ENCODE measurements around the gene BNC2.

Gene BNC2

GRCh38 chr9:16386827-16387077, 483.7 kb downstream of the BNC2 start:
- Histone ChIP-seq H3K27ac (ENCODE audit: low read depth in 2 of 2, low read length in 2 of 2) (no peak overlapping the region), H3K27me3 (ENCODE audit: control insufficient read depth in 2 of 2, insufficient read depth in 2 of 2, low read length in 2 of 2) (no peaks in the 10 kb centered on the region), H3K9ac (ENCODE audit: low read depth in 1 of 2, low read length in 2 of 2) (no peak overlapping the region), H3K4me3 (ENCODE audit: low read length in 2 of 2) (no peak overlapping the region), H3K9me3 (ENCODE audit: control insufficient read depth in 2 of 2, low read length in 2 of 2) (peaks cover 0 to 2% of the 10 kb centered on the region in 2 donors), H3K36me3 (ENCODE audit: control insufficient read depth in 2 of 2, insufficient read depth in 2 of 2, low read length in 2 of 2) (no peaks in the 10 kb centered on the region), H3K4me1 (ENCODE audit: control insufficient read depth in 2 of 2, insufficient read depth in 2 of 2, low read length in 2 of 2) (no peaks in the 10 kb centered on the region)

- H3K4me3 ChIP-seq (ENCODE audit: low read length in 2 of 2) = no peak overlapping the region
- no peak overlapping the region for H3K9ac ChIP-seq (ENCODE audit: low read depth in 1 of 2, low read length in 2 of 2)
- no peaks in the 10 kb centered on the region for H3K4me1 ChIP-seq (ENCODE audit: control insufficient read depth in 2 of 2, insufficient read depth in 2 of 2, low read length in 2 of 2)
- H3K9me3 ChIP-seq (ENCODE audit: control insufficient read depth in 2 of 2, low read length in 2 of 2) = peaks cover 0 to 2% of the 10 kb centered on the region in 2 donors
- no peaks in the 10 kb centered on the region for H3K27me3 ChIP-seq (ENCODE audit: control insufficient read depth in 2 of 2, insufficient read depth in 2 of 2, low read length in 2 of 2)
- no peaks in the 10 kb centered on the region for H3K36me3 ChIP-seq (ENCODE audit: control insufficient read depth in 2 of 2, insufficient read depth in 2 of 2, low read length in 2 of 2)
- H3K27ac ChIP-seq (ENCODE audit: low read depth in 2 of 2, low read length in 2 of 2) = no peak overlapping the region
Observed at GRCh38 chr9:16386007-16386826, 484.3 kb downstream of the BNC2 start.

GRCh38 chr9:16385590-16385989, 484.9 kb downstream of the BNC2 start:
- H3K36me3 ChIP-seq (ENCODE audit: control insufficient read depth in 2 of 2, insufficient read depth in 2 of 2, low read length in 2 of 2) = no peaks in the 10 kb centered on the region

GRCh38 chr9:16384993-16385392, 485.5 kb downstream of the BNC2 start:
- no peak overlapping the region for H3K27ac ChIP-seq (ENCODE audit: low read depth in 2 of 2, low read length in 2 of 2)

More at GRCh38 chr9:16385590-16385989, 484.9 kb downstream of the BNC2 start:
- Histone ChIP-seq H3K9me3 (ENCODE audit: control insufficient read depth in 2 of 2, low read length in 2 of 2) (peaks cover 0 to 2% of the 10 kb centered on the region in 2 donors), H3K27ac (ENCODE audit: low read depth in 2 of 2, low read length in 2 of 2) (no peak overlapping the region), H3K4me1 (ENCODE audit: control insufficient read depth in 2 of 2, insufficient read depth in 2 of 2, low read length in 2 of 2) (no peaks in the 10 kb centered on the region), H3K9ac (ENCODE audit: low read depth in 1 of 2, low read length in 2 of 2) (no peak overlapping the region), H3K27me3 (ENCODE audit: control insufficient read depth in 2 of 2, insufficient read depth in 2 of 2, low read length in 2 of 2) (no peaks in the 10 kb centered on the region), H3K4me3 (ENCODE audit: low read length in 2 of 2) (no peak overlapping the region)

GRCh38 chr9:16377311-16377710, 493.2 kb downstream of the BNC2 start:
- Histone ChIP-seq H3K9ac (ENCODE audit: low read depth in 1 of 2, low read length in 2 of 2) (no peak overlapping the region), H3K4me1 (ENCODE audit: control insufficient read depth in 2 of 2, insufficient read depth in 2 of 2, low read length in 2 of 2) (no peaks in the 10 kb centered on the region), H3K27me3 (ENCODE audit: control insufficient read depth in 2 of 2, insufficient read depth in 2 of 2, low read length in 2 of 2) (no peaks in the 10 kb centered on the region), H3K36me3 (ENCODE audit: control insufficient read depth in 2 of 2, insufficient read depth in 2 of 2, low read length in 2 of 2) (no peaks in the 10 kb centered on the region), H3K9me3 (ENCODE audit: control insufficient read depth in 2 of 2, low read length in 2 of 2) (no peaks in the 10 kb centered on the region), H3K4me3 (ENCODE audit: low read length in 2 of 2) (no peak overlapping the region), H3K27ac (ENCODE audit: low read depth in 2 of 2, low read length in 2 of 2) (no peak overlapping the region)

More at GRCh38 chr9:16384993-16385392, 485.5 kb downstream of the BNC2 start:
- Histone ChIP-seq H3K9me3 (ENCODE audit: control insufficient read depth in 2 of 2, low read length in 2 of 2) (peaks cover 0 to 2% of the 10 kb centered on the region in 2 donors), H3K4me3 (ENCODE audit: low read length in 2 of 2) (no peak overlapping the region), H3K36me3 (ENCODE audit: control insufficient read depth in 2 of 2, insufficient read depth in 2 of 2, low read length in 2 of 2) (no peaks in the 10 kb centered on the region), H3K9ac (ENCODE audit: low read depth in 1 of 2, low read length in 2 of 2) (no peak overlapping the region), H3K4me1 (ENCODE audit: control insufficient read depth in 2 of 2, insufficient read depth in 2 of 2, low read length in 2 of 2) (no peaks in the 10 kb centered on the region), H3K27me3 (ENCODE audit: control insufficient read depth in 2 of 2, insufficient read depth in 2 of 2, low read length in 2 of 2) (no peaks in the 10 kb centered on the region)

GRCh38 chr9:16371306-16371705, 499.2 kb downstream of the BNC2 start:
- no peaks in the 10 kb centered on the region for H3K27me3 ChIP-seq (ENCODE audit: control insufficient read depth in 2 of 2, insufficient read depth in 2 of 2, low read length in 2 of 2)
- no peak overlapping the region for H3K4me3 ChIP-seq (ENCODE audit: low read length in 2 of 2)

DNA sequence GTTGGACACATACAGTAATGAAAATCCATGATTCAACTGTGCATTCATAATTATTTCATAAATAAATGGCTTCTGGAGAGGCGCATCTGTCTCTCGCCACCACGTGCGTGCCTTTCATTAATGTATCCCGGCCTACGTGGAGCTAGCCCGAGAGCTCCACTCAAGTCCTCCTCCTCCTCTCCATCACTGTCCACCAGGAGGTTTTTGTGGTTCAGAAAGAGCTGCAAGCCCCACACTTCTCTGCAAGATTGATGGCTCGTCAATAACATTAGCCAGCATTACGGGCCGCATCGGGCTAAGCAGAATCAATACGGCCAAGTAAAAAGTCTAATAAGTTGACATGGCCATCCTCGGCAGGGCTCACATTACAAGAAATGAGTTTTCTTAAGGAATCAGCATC, 499.8 kb downstream of the BNC2 start:
- Histone ChIP-seq H3K9me3 (ENCODE audit: control insufficient read depth in 2 of 2, low read length in 2 of 2) (no peaks in the 10 kb centered on the region), H3K4me3 (ENCODE audit: low read length in 2 of 2) (no peak overlapping the region), H3K4me1 (ENCODE audit: control insufficient read depth in 2 of 2, insufficient read depth in 2 of 2, low read length in 2 of 2) (no peaks in the 10 kb centered on the region), H3K36me3 (ENCODE audit: control insufficient read depth in 2 of 2, insufficient read depth in 2 of 2, low read length in 2 of 2) (no peaks in the 10 kb centered on the region), H3K9ac (ENCODE audit: low read depth in 1 of 2, low read length in 2 of 2) (no peak overlapping the region), H3K27me3 (ENCODE audit: control insufficient read depth in 2 of 2, insufficient read depth in 2 of 2, low read length in 2 of 2) (no peaks in the 10 kb centered on the region), H3K27ac (ENCODE audit: low read depth in 2 of 2, low read length in 2 of 2) (no peak overlapping the region)

More at GRCh38 chr9:16371306-16371705, 499.2 kb downstream of the BNC2 start:
- H3K9me3 ChIP-seq (ENCODE audit: control insufficient read depth in 2 of 2, low read length in 2 of 2) = no peaks in the 10 kb centered on the region
- H3K4me1 ChIP-seq (ENCODE audit: control insufficient read depth in 2 of 2, insufficient read depth in 2 of 2, low read length in 2 of 2) = no peaks in the 10 kb centered on the region
- H3K9ac ChIP-seq (ENCODE audit: low read depth in 1 of 2, low read length in 2 of 2) = no peak overlapping the region
- H3K27ac ChIP-seq (ENCODE audit: low read depth in 2 of 2, low read length in 2 of 2) = no peak overlapping the region
- H3K36me3 ChIP-seq (ENCODE audit: control insufficient read depth in 2 of 2, insufficient read depth in 2 of 2, low read length in 2 of 2) = no peaks in the 10 kb centered on the region

DNA sequence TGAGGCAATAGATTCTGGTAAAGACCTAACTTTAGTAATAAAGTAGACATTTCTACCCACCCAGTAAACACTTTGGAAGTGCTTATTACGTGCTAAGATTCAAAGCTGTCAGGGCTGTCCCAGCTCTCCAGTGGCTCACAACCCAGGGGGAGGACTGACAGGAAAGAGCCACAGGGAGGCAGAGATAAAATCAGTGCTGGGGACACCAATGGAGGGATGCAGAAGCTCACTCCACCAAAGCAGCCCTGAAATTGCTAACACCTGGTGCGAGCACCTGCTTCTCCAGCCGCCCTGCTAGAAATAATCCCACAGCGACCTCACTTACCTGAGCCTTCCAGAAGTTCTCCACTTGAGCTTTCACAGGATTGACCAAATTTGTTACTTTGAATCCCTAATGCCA, 501.0 kb downstream of the BNC2 start:
- H3K4me3 ChIP-seq (ENCODE audit: low read length in 2 of 2) = no peak overlapping the region
- no peak overlapping the region for H3K9ac ChIP-seq (ENCODE audit: low read depth in 1 of 2, low read length in 2 of 2)
- no peaks in the 10 kb centered on the region for H3K4me1 ChIP-seq (ENCODE audit: control insufficient read depth in 2 of 2, insufficient read depth in 2 of 2, low read length in 2 of 2)
- H3K9me3 ChIP-seq (ENCODE audit: control insufficient read depth in 2 of 2, low read length in 2 of 2) = no peaks in the 10 kb centered on the region
- H3K36me3 ChIP-seq (ENCODE audit: control insufficient read depth in 2 of 2, insufficient read depth in 2 of 2, low read length in 2 of 2) = no peaks in the 10 kb centered on the region
- H3K27ac ChIP-seq (ENCODE audit: low read depth in 2 of 2, low read length in 2 of 2) = no peak overlapping the region
- H3K27me3 ChIP-seq (ENCODE audit: control insufficient read depth in 2 of 2, insufficient read depth in 2 of 2, low read length in 2 of 2) = no peaks in the 10 kb centered on the region

- H3K36me3 ChIP-seq (ENCODE audit: control insufficient read depth in 2 of 2, insufficient read depth in 2 of 2, low read length in 2 of 2) = no peaks in the 10 kb centered on the region
- no peak overlapping the region for H3K27ac ChIP-seq (ENCODE audit: low read depth in 2 of 2, low read length in 2 of 2)
- no peaks in the 10 kb centered on the region for H3K9me3 ChIP-seq (ENCODE audit: control insufficient read depth in 2 of 2, low read length in 2 of 2)
- H3K27me3 ChIP-seq (ENCODE audit: control insufficient read depth in 2 of 2, insufficient read depth in 2 of 2, low read length in 2 of 2) = no peaks in the 10 kb centered on the region
- no peak overlapping the region for H3K4me3 ChIP-seq (ENCODE audit: low read length in 2 of 2)
- no peak overlapping the region for H3K9ac ChIP-seq (ENCODE audit: low read depth in 1 of 2, low read length in 2 of 2)
- H3K4me1 ChIP-seq (ENCODE audit: control insufficient read depth in 2 of 2, insufficient read depth in 2 of 2, low read length in 2 of 2) = no peaks in the 10 kb centered on the region
Observed at GRCh38 chr9:16368237-16369087, 502.0 kb downstream of the BNC2 start.

- H3K36me3 ChIP-seq (ENCODE audit: control insufficient read depth in 2 of 2, insufficient read depth in 2 of 2, low read length in 2 of 2) = no peaks in the 10 kb centered on the region
- no peak overlapping the region for H3K27ac ChIP-seq (ENCODE audit: low read depth in 2 of 2, low read length in 2 of 2)
- H3K4me1 ChIP-seq (ENCODE audit: control insufficient read depth in 2 of 2, insufficient read depth in 2 of 2, low read length in 2 of 2) = no peaks in the 10 kb centered on the region
- H3K9ac ChIP-seq (ENCODE audit: low read depth in 1 of 2, low read length in 2 of 2) = no peak overlapping the region
- no peaks in the 10 kb centered on the region for H3K27me3 ChIP-seq (ENCODE audit: control insufficient read depth in 2 of 2, insufficient read depth in 2 of 2, low read length in 2 of 2)
- H3K9me3 ChIP-seq (ENCODE audit: control insufficient read depth in 2 of 2, low read length in 2 of 2) = no peaks in the 10 kb centered on the region
- no peak overlapping the region for H3K4me3 ChIP-seq (ENCODE audit: low read length in 2 of 2)
Observed at GRCh38 chr9:16367605-16368231, 502.8 kb downstream of the BNC2 start.

All from mucosa of rectum (tissue), 2 donors.